ENCODE results near the gene KLHL26.
A peak's percentile ranks its signal among the peaks of the same experiment; 100 is the strongest.
"Not testable (repeated sequence)": the region's sequence is repeated elsewhere in the genome, so short reads cannot be mapped to it uniquely, and the experiment has no call there.

The KLHL26 gene

GRCh38 chr19:18672606-18673337 lies 35.9 kb downstream of the KLHL26 start:
- Histone ChIP-seq H3K27ac (ENCODE audit: low read depth, low read length) (no peak overlapping the region), H3K9ac (ENCODE audit: low read depth in 1 of 2, low read length in 2 of 2) (no peak overlapping the region), H3K36me3 (ENCODE audit: control insufficient read depth in 1 of 2, insufficient read depth in 2 of 2, low read length in 2 of 2) (peaks cover 5 to 18% of the 10 kb centered on the region in 2 donors), H3K9me3 (ENCODE audit: control insufficient read depth in 1 of 2, low read length in 2 of 2) (no peaks in the 10 kb centered on the region), H3K27me3 (ENCODE audit: control insufficient read depth in 1 of 2, insufficient read depth in 2 of 2, low read length in 2 of 2) (peaks cover 0 to 2% of the 10 kb centered on the region in 2 donors), H3K4me3 (ENCODE audit: low read depth in 1 of 2, low read length in 2 of 2) (no peak overlapping the region), H3K4me1 (ENCODE audit: control insufficient read depth in 1 of 2, insufficient read depth in 2 of 2, low read length in 2 of 2) (no peaks in the 10 kb centered on the region)

GRCh38 chr19:18674616-18675015 lies 37.8 kb downstream of the KLHL26 start:
- no peaks in the 10 kb centered on the region for H3K9me3 ChIP-seq (ENCODE audit: control insufficient read depth in 1 of 2, low read length in 2 of 2)
- peaks cover 0 to 2% of the 10 kb centered on the region in 2 donors for H3K27me3 ChIP-seq (ENCODE audit: control insufficient read depth in 1 of 2, insufficient read depth in 2 of 2, low read length in 2 of 2)
- peaks cover 0 to 1% of the 10 kb centered on the region in 2 donors for H3K36me3 ChIP-seq (ENCODE audit: control insufficient read depth in 1 of 2, insufficient read depth in 2 of 2, low read length in 2 of 2)
- no peak overlapping the region for H3K4me3 ChIP-seq (ENCODE audit: low read depth in 1 of 2, low read length in 2 of 2)
- H3K9ac ChIP-seq (ENCODE audit: low read depth in 1 of 2, low read length in 2 of 2), result no peak overlapping the region
- no peaks in the 10 kb centered on the region for H3K4me1 ChIP-seq (ENCODE audit: control insufficient read depth in 1 of 2, insufficient read depth in 2 of 2, low read length in 2 of 2)
- no peak overlapping the region for H3K27ac ChIP-seq (ENCODE audit: low read depth, low read length)

GRCh38 chr19:18675779-18676178 lies 39.0 kb downstream of the KLHL26 start:
- Histone ChIP-seq H3K9me3 (ENCODE audit: control insufficient read depth in 1 of 2, low read length in 2 of 2) (no peaks in the 10 kb centered on the region), H3K9ac (ENCODE audit: low read depth in 1 of 2, low read length in 2 of 2) (no peak overlapping the region), H3K27ac (ENCODE audit: low read depth, low read length) (no peak overlapping the region), H3K27me3 (ENCODE audit: control insufficient read depth in 1 of 2, insufficient read depth in 2 of 2, low read length in 2 of 2) (peaks cover 0 to 2% of the 10 kb centered on the region in 2 donors), H3K4me1 (ENCODE audit: control insufficient read depth in 1 of 2, insufficient read depth in 2 of 2, low read length in 2 of 2) (no peaks in the 10 kb centered on the region), H3K36me3 (ENCODE audit: control insufficient read depth in 1 of 2, insufficient read depth in 2 of 2, low read length in 2 of 2) (no peaks in the 10 kb centered on the region), H3K4me3 (ENCODE audit: low read depth in 1 of 2, low read length in 2 of 2) (no peak overlapping the region)

GRCh38 chr19:18676692-18677091 lies 39.9 kb downstream of the KLHL26 start:
- Histone ChIP-seq H3K9ac (ENCODE audit: low read depth in 1 of 2, low read length in 2 of 2) (no peak overlapping the region), H3K27ac (ENCODE audit: low read depth, low read length) (no peak overlapping the region), H3K4me3 (ENCODE audit: low read depth in 1 of 2, low read length in 2 of 2) (no peak overlapping the region), H3K9me3 (ENCODE audit: control insufficient read depth in 1 of 2, low read length in 2 of 2) (no peaks in the 10 kb centered on the region), H3K36me3 (ENCODE audit: control insufficient read depth in 1 of 2, insufficient read depth in 2 of 2, low read length in 2 of 2) (no peaks in the 10 kb centered on the region), H3K4me1 (ENCODE audit: control insufficient read depth in 1 of 2, insufficient read depth in 2 of 2, low read length in 2 of 2) (no peaks in the 10 kb centered on the region), H3K27me3 (ENCODE audit: control insufficient read depth in 1 of 2, insufficient read depth in 2 of 2, low read length in 2 of 2) (peaks cover 0 to 2% of the 10 kb centered on the region in 2 donors)

GRCh38 chr19:18677156-18677555 lies 40.3 kb downstream of the KLHL26 start:
- H3K9me3 ChIP-seq (ENCODE audit: control insufficient read depth in 1 of 2, low read length in 2 of 2), result no peaks in the 10 kb centered on the region
- H3K27ac ChIP-seq (ENCODE audit: low read depth, low read length), result no peak overlapping the region
- no peaks in the 10 kb centered on the region for H3K4me1 ChIP-seq (ENCODE audit: control insufficient read depth in 1 of 2, insufficient read depth in 2 of 2, low read length in 2 of 2)
- H3K4me3 ChIP-seq (ENCODE audit: low read depth in 1 of 2, low read length in 2 of 2), result no peak overlapping the region
- H3K27me3 ChIP-seq (ENCODE audit: control insufficient read depth in 1 of 2, insufficient read depth in 2 of 2, low read length in 2 of 2), result peaks cover 0 to 2% of the 10 kb centered on the region in 2 donors
- H3K9ac ChIP-seq (ENCODE audit: low read depth in 1 of 2, low read length in 2 of 2), result no peak overlapping the region
- H3K36me3 ChIP-seq (ENCODE audit: control insufficient read depth in 1 of 2, insufficient read depth in 2 of 2, low read length in 2 of 2), result no peaks in the 10 kb centered on the region

- not testable (repeated sequence) for H3K9ac ChIP-seq (ENCODE audit: low read depth in 1 of 2, low read length in 2 of 2); H3K27me3 ChIP-seq (ENCODE audit: control insufficient read depth in 1 of 2, insufficient read depth in 2 of 2, low read length in 2 of 2); H3K36me3 ChIP-seq (ENCODE audit: control insufficient read depth in 1 of 2, insufficient read depth in 2 of 2, low read length in 2 of 2); H3K4me3 ChIP-seq (ENCODE audit: low read depth in 1 of 2, low read length in 2 of 2); H3K9me3 ChIP-seq (ENCODE audit: control insufficient read depth in 1 of 2, low read length in 2 of 2); H3K27ac ChIP-seq (ENCODE audit: low read depth, low read length)
- H3K4me1 ChIP-seq (ENCODE audit: control insufficient read depth in 1 of 2, insufficient read depth in 2 of 2, low read length in 2 of 2), result peaks cover 11 to 14% of the 10 kb centered on the region in 2 donors
Measured at GRCh38 chr19:18680148-18680547, 43.3 kb downstream of the KLHL26 start.

GRCh38 chr19:18682807-18683108 lies 45.9 kb downstream of the KLHL26 start:
- Histone ChIP-seq H3K36me3 (ENCODE audit: control insufficient read depth in 1 of 2, insufficient read depth in 2 of 2, low read length in 2 of 2) (no peaks in the 10 kb centered on the region), H3K27ac (ENCODE audit: low read depth, low read length) (no peak overlapping the region), H3K4me1 (ENCODE audit: control insufficient read depth in 1 of 2, insufficient read depth in 2 of 2, low read length in 2 of 2) (peaks cover 11 to 14% of the 10 kb centered on the region in 2 donors), H3K9me3 (ENCODE audit: control insufficient read depth in 1 of 2, low read length in 2 of 2) (no peaks in the 10 kb centered on the region), H3K27me3 (ENCODE audit: control insufficient read depth in 1 of 2, insufficient read depth in 2 of 2, low read length in 2 of 2) (no peaks in the 10 kb centered on the region), H3K9ac (ENCODE audit: low read depth in 1 of 2, low read length in 2 of 2) (peak overlapping the region; percentile 59 to 81), H3K4me3 (ENCODE audit: low read depth in 1 of 2, low read length in 2 of 2) (peak overlapping the region; percentile 69 to 73)

- Histone ChIP-seq H3K4me3 (ENCODE audit: low read depth in 1 of 2, low read length in 2 of 2) (peak within 1 kb of the TSS; percentile 73 to 83), H3K9me3 (ENCODE audit: control insufficient read depth in 1 of 2, low read length in 2 of 2) (no peaks in the 10 kb centered on the region), H3K4me1 (ENCODE audit: control insufficient read depth in 1 of 2, insufficient read depth in 2 of 2, low read length in 2 of 2) (peaks cover 11 to 14% of the 10 kb centered on the region in 2 donors), H3K36me3 (ENCODE audit: control insufficient read depth in 1 of 2, insufficient read depth in 2 of 2, low read length in 2 of 2) (no peaks in the 10 kb centered on the region), H3K27ac (ENCODE audit: low read depth, low read length) (peak within 1 kb of the TSS; percentile 50), H3K27me3 (ENCODE audit: control insufficient read depth in 1 of 2, insufficient read depth in 2 of 2, low read length in 2 of 2) (no peaks in the 10 kb centered on the region), H3K9ac (ENCODE audit: low read depth in 1 of 2, low read length in 2 of 2) (peak within 1 kb of the TSS; percentile 59 to 81)
Measured at GRCh38 chr19:18683109-18683957, 46.5 kb downstream of the KLHL26 start, which contains the start of gene CRTC1. CRTC1 (plus strand) TSS chr19:18683680; CDS start chr19:18683703, 23 bp downstream.

- Histone ChIP-seq H3K9me3 (ENCODE audit: control insufficient read depth in 1 of 2, low read length in 2 of 2) (no peaks in the 10 kb centered on the region), H3K9ac (ENCODE audit: low read depth in 1 of 2, low read length in 2 of 2) (peak overlapping the region; percentile 59 to 79), H3K27ac (ENCODE audit: low read depth, low read length) (no peak overlapping the region), H3K36me3 (ENCODE audit: control insufficient read depth in 1 of 2, insufficient read depth in 2 of 2, low read length in 2 of 2) (no peaks in the 10 kb centered on the region), H3K27me3 (ENCODE audit: control insufficient read depth in 1 of 2, insufficient read depth in 2 of 2, low read length in 2 of 2) (no peaks in the 10 kb centered on the region), H3K4me1 (ENCODE audit: control insufficient read depth in 1 of 2, insufficient read depth in 2 of 2, low read length in 2 of 2) (peaks cover 11 to 14% of the 10 kb centered on the region in 2 donors), H3K4me3 (ENCODE audit: low read depth in 1 of 2, low read length in 2 of 2) (peak overlapping the region; percentile 73 to 83)
Measured at GRCh38 chr19:18683958-18684641, 47.3 kb downstream of the KLHL26 start.

- Histone ChIP-seq H3K36me3 (ENCODE audit: control insufficient read depth in 1 of 2, insufficient read depth in 2 of 2, low read length in 2 of 2) (no peaks in the 10 kb centered on the region), H3K27ac (ENCODE audit: low read depth, low read length) (no peak overlapping the region), H3K9me3 (ENCODE audit: control insufficient read depth in 1 of 2, low read length in 2 of 2) (no peaks in the 10 kb centered on the region), H3K4me1 (ENCODE audit: control insufficient read depth in 1 of 2, insufficient read depth in 2 of 2, low read length in 2 of 2) (peaks cover 11 to 14% of the 10 kb centered on the region in 2 donors), H3K4me3 (ENCODE audit: low read depth in 1 of 2, low read length in 2 of 2) (peak overlapping the region in 1 of 2 donors; percentile 73), H3K27me3 (ENCODE audit: control insufficient read depth in 1 of 2, insufficient read depth in 2 of 2, low read length in 2 of 2) (no peaks in the 10 kb centered on the region), H3K9ac (ENCODE audit: low read depth in 1 of 2, low read length in 2 of 2) (peak overlapping the region; percentile 59 to 79)
Measured at GRCh38 chr19:18684642-18684993, 47.8 kb downstream of the KLHL26 start.
